Activated CD4-positive, alpha-beta memory T cell treated with anti-CD3 and anti-CD28 coated beads for 36 hours (primary cell): Measurements from ENCODE around the gene GIMAP7. TPM values are rescaled to one million over a fixed set of nuclear protein-coding genes. Genes with fewer than 3 reads are reported as not detected.
A peak's percentile ranks its signal among the peaks of the same experiment; 100 is the strongest.
"Not testable (repeated sequence)": the region's sequence is repeated elsewhere in the genome, so short reads cannot be mapped to it uniquely, and the experiment has no call there.

Experiments
- CTCF ChIA-PET: fragments of 350-600 bp; sonication (Branson Sonifier 250); formaldehyde crosslinking; loops from one replicate; lab custom pipeline; 2021; ENCODE audit warnings: antibody characterized with exemption, inconsistent platforms; lab: Charles Lee
- POLR2A ChIA-PET: fragments of 350-600 bp; sonication (Branson Sonifier 250); formaldehyde crosslinking; loops from one replicate; lab custom pipeline; 2021; ENCODE audit warnings: antibody characterized with exemption; lab: Charles Lee
- DNase-seq: peaks from one replicate; pipeline ENCODE4 v3.0.0-alpha.2; 2020
- H3K27ac Mint-ChIP-seq: one replicate; pipeline ENCODE4 v1.8.0; 2021; ENCODE audit warnings: mixed read lengths
- H3K27me3 Mint-ChIP-seq: one replicate; pipeline ENCODE4 v1.8.0; 2021; ENCODE audit warnings: mixed read lengths
- H3K36me3 Mint-ChIP-seq: one replicate; pipeline ENCODE4 v1.8.0; 2021; ENCODE audit warnings: mixed read lengths
- H3K4me1 Mint-ChIP-seq: one replicate; pipeline ENCODE4 v1.8.0; 2021; ENCODE audit warnings: low read depth, mixed read lengths
- H3K4me3 Mint-ChIP-seq: one replicate; pipeline ENCODE4 v1.8.0; 2021; ENCODE audit warnings: mild to moderate bottlenecking, mixed read lengths
- H3K9me3 Mint-ChIP-seq: one replicate; pipeline ENCODE4 v1.8.0; 2021; ENCODE audit warnings: mixed read lengths
- intact Hi-C: fragments of 100-400 bp; cut with micrococcal nuclease; formaldehyde crosslinking; loops from one replicate; pipeline ENCODE4 v1.15.1; 2023
- total RNA-seq, 2 experiments: library from RNA; stranded (reverse); gene quantifications; one replicate each; pipeline ENCODE4 v1.2.3, GENCODE V29; 2021

The GIMAP7 gene
- total RNA-seq, 2 experiments from 2014 or later, result 42.5 to 44.1 TPM

- H3K27me3 Mint-ChIP-seq, result no peaks in the 10 kb centered on the region
- peaks cover 79% of the 10 kb centered on the region for H3K4me1 Mint-ChIP-seq
- intact Hi-C loops, result loop anchor here (1.0 to 5.0 kb wide), 2 partner anchors 63 to 189 kb away; partner anchors contain the start of genes ACTR3C and LRRC61
- H3K9me3 Mint-ChIP-seq, result peaks cover 3% of the 10 kb centered on the region
- ChIA-PET POLR2A (interaction anchor here (1.1 to 1.7 kb wide), 3 partner anchors 8 to 59 kb away, joined by 3 to 5 read pairs (median 4); no protein-coding TSS in a partner anchor), CTCF (interaction anchor here (1.1 to 1.8 kb wide), 8 partner anchors 8 to 244 kb away, joined by 3 to 10 read pairs (median 4); no protein-coding TSS in a partner anchor)
- no peak for DNase-seq
- peak overlapping the region; percentile 75 for H3K27ac Mint-ChIP-seq
- H3K4me3 Mint-ChIP-seq, result peak overlapping the region; percentile 4
- H3K36me3 Mint-ChIP-seq, result peaks cover 5% of the 10 kb centered on the region
Observed at GRCh38 chr7:150511048-150511447, 3.6 kb upstream of the GIMAP7 start.

- CTCF ChIA-PET, result interaction anchor here (0.7 to 6.4 kb wide), 6 partner anchors 8 to 202 kb away, joined by 3 to 71 read pairs (median 4); partner anchors contain the start of genes GIMAP1 and GIMAP8
- H3K36me3 Mint-ChIP-seq, result peaks cover 19% of the 10 kb centered on the region
- H3K27ac Mint-ChIP-seq, result peak overlapping the region; percentile 97
- intact Hi-C loops, result loop anchor here (1.0 to 5.0 kb wide), 6 partner anchors 10 to 219 kb away; partner anchors contain the start of genes ACTR3C, GIMAP2 and LRRC61
- DNase-seq, result no peak
- H3K4me3 Mint-ChIP-seq, result peak overlapping the region; percentile 94
- peaks cover 3% of the 10 kb centered on the region for H3K9me3 Mint-ChIP-seq
- no peaks in the 10 kb centered on the region for H3K27me3 Mint-ChIP-seq
- peaks cover 59% of the 10 kb centered on the region for H3K4me1 Mint-ChIP-seq
- POLR2A ChIA-PET, result interaction anchor here (1.2 to 4.4 kb wide), 8 partner anchors 10 to 242 kb away, joined by 3 to 78 read pairs (median 13); partner anchors contain the start of genes GIMAP1, GIMAP4, GIMAP5 and GIMAP8
Observed at GRCh38 chr7:150513758-150514157, 914 bp upstream of the GIMAP7 start.

- Mint-ChIP-seq H3K27me3 (no peaks in the 10 kb centered on the region), H3K9me3 (no peaks in the 10 kb centered on the region), H3K36me3 (peaks cover 29% of the 10 kb centered on the region), H3K4me3 (peak overlapping the region; percentile 94), H3K4me1 (peaks cover 49% of the 10 kb centered on the region), H3K27ac (peak overlapping the region; percentile 97)
- ChIA-PET POLR2A (interaction anchor here (0.7 to 4.4 kb wide), 15 partner anchors 9 to 240 kb away, joined by 3 to 78 read pairs (median 5); partner anchors contain the start of genes GIMAP1, GIMAP4, GIMAP5 and GIMAP6), CTCF (interaction anchor here (0.6 to 6.4 kb wide), 14 partner anchors 11 to 244 kb away, joined by 3 to 71 read pairs (median 4); partner anchors contain the start of genes GIMAP1, GIMAP4, GIMAP6 and GIMAP8)
- intact Hi-C loops, result loop anchor here (2.0 to 5.0 kb wide), 7 partner anchors 33 to 217 kb away; partner anchors contain the start of genes GIMAP2, GIMAP4 and GIMAP6
- DNase-seq, result peak; percentile 31
Observed at GRCh38 chr7:150515248-150516147, 826 bp downstream of the GIMAP7 start.

- POLR2A ChIA-PET, result interaction anchor here (0.7 to 4.4 kb wide), 5 partner anchors 13 to 238 kb away, joined by 3 to 78 read pairs (median 26); partner anchors contain the start of genes GIMAP4, GIMAP5 and GIMAP8
- CTCF ChIA-PET, result interaction anchor here (2.0 to 6.4 kb wide), 3 partner anchors 13 to 66 kb away, joined by 5 to 71 read pairs (median 9); partner anchors contain the start of gene GIMAP8
- Mint-ChIP-seq H3K36me3 (peaks cover 39% of the 10 kb centered on the region), H3K27ac (peak overlapping the region; percentile 97), H3K9me3 (peaks cover 2% of the 10 kb centered on the region), H3K4me1 (peaks cover 43% of the 10 kb centered on the region), H3K27me3 (no peaks in the 10 kb centered on the region), H3K4me3 (peak overlapping the region; percentile 94)
- intact Hi-C loops, result loop anchor here (2.0 to 5.0 kb wide), 4 partner anchors 35 to 150 kb away; partner anchors contain the start of genes GIMAP4 and GIMAP6
- DNase-seq, result no peak
Observed at GRCh38 chr7:150516956-150517745, 2.5 kb downstream of the GIMAP7 start.

GRCh38 chr7:150519310-150519709 lies 4.6 kb downstream of the GIMAP7 start:
- peaks cover 6% of the 10 kb centered on the region for H3K9me3 Mint-ChIP-seq
- peaks cover 40% of the 10 kb centered on the region for H3K4me1 Mint-ChIP-seq
- intact Hi-C loops, result loop anchor here (5.0 kb wide), 3 partner anchors 37 to 148 kb away; partner anchors contain the start of gene GIMAP6
- peaks cover 44% of the 10 kb centered on the region for H3K36me3 Mint-ChIP-seq
- ChIA-PET POLR2A (interaction anchor here (1.0 to 2.1 kb wide), 6 partner anchors 8 to 223 kb away, joined by 4 to 6 read pairs (median 5); partner anchors contain the start of genes GIMAP4, GIMAP5 and GIMAP8), CTCF (interaction anchor here (6.4 kb wide), 1 partner anchor 68 kb away, joined by 71 read pairs; the partner anchor contains the start of gene GIMAP8)
- H3K4me3 Mint-ChIP-seq, result peak overlapping the region; percentile 83
- DNase-seq, result no peak
- H3K27ac Mint-ChIP-seq, result peak overlapping the region; percentile 97
- H3K27me3 Mint-ChIP-seq, result no peaks in the 10 kb centered on the region

GRCh38 chr7:150520145-150520544 lies 5.5 kb downstream of the GIMAP7 start:
- H3K27ac Mint-ChIP-seq, result peak overlapping the region; percentile 97
- intact Hi-C loops, result loop anchor here (1.0 kb wide), 1 partner anchor 44 kb away; no protein-coding TSS in a partner anchor
- H3K27me3 Mint-ChIP-seq, result no peaks in the 10 kb centered on the region
- H3K9me3 Mint-ChIP-seq, result peaks cover 11% of the 10 kb centered on the region
- POLR2A ChIA-PET, result interaction anchor here (1.0 to 2.1 kb wide), 7 partner anchors 9 to 222 kb away, joined by 3 to 5 read pairs (median 4); partner anchors contain the start of genes GIMAP1, GIMAP4, GIMAP5 and GIMAP8
- DNase-seq, result peak; percentile 64
- H3K36me3 Mint-ChIP-seq, result peaks cover 41% of the 10 kb centered on the region
- peak overlapping the region; percentile 83 for H3K4me3 Mint-ChIP-seq
- CTCF ChIA-PET, result interaction anchor here (1.1 to 2.3 kb wide), 6 partner anchors 9 to 258 kb away, joined by 3 to 6 read pairs (median 3); partner anchors contain the start of gene GIMAP8
- peaks cover 45% of the 10 kb centered on the region for H3K4me1 Mint-ChIP-seq

- Mint-ChIP-seq H3K9me3 (peaks cover 23% of the 10 kb centered on the region), H3K36me3 (peaks cover 42% of the 10 kb centered on the region), H3K27ac (peak overlapping the region; percentile 29), H3K4me1 (peaks cover 52% of the 10 kb centered on the region)
- CTCF ChIA-PET, intact Hi-C loops, H3K4me3 Mint-ChIP-seq, DNase-seq, POLR2A ChIA-PET, H3K27me3 Mint-ChIP-seq: not testable (repeated sequence)
Observed at GRCh38 chr7:150522931-150523330, 8.3 kb downstream of the GIMAP7 start.

DNA sequence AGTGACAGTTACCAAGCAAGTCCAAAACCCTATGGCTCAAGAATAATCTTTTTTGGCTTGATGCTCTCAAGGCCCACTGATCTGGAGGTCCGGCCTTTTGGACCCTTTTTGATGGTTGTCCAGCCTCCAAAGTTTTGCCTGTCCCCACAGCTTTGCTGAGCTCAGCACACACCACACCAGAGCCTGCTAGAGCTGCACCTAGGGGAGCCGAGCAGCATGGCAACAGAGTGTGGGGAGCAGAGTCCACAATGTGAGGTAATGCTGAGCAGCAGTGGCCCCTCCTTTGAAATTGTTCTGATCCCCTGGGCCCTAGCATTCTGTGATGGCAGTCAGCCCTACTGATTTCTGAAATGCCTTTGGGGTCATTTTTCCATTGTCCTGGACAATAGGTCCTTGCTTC lies 9.3 kb downstream of the GIMAP7 start:
- Mint-ChIP-seq H3K27ac (peak overlapping the region; percentile 71), H3K9me3 (peaks cover 34% of the 10 kb centered on the region)
- POLR2A ChIA-PET, result interaction anchor here (1.0 kb wide), 1 partner anchor 9 kb away, joined by 3 read pairs; no protein-coding TSS in a partner anchor

GRCh38 chr7:150531704-150532103 lies 17.0 kb downstream of the GIMAP7 start:
- Mint-ChIP-seq H3K4me1 (peaks cover 6% of the 10 kb centered on the region), H3K4me3 (no peak overlapping the region), H3K27ac (no peak overlapping the region), H3K9me3 (peaks cover 62% of the 10 kb centered on the region), H3K36me3 (peaks cover 47% of the 10 kb centered on the region), H3K27me3 (no peaks in the 10 kb centered on the region)
- intact Hi-C loops, result no loop called here
- POLR2A ChIA-PET, result interaction anchor here (0.8 kb wide), 1 partner anchor 10 kb away, joined by 3 read pairs; no protein-coding TSS in a partner anchor
- DNase-seq, result no peak
- CTCF ChIA-PET, result no interaction called here

More for the DNA sequence above, 9.3 kb downstream of the GIMAP7 start:
- H3K36me3 Mint-ChIP-seq, result peaks cover 44% of the 10 kb centered on the region
- no peaks in the 10 kb centered on the region for H3K27me3 Mint-ChIP-seq
- DNase-seq, result peak; percentile 44
- CTCF ChIA-PET, result interaction anchor here (1.9 kb wide), 1 partner anchor 75 kb away, joined by 9 read pairs; no protein-coding TSS in a partner anchor
- no peak overlapping the region for H3K4me3 Mint-ChIP-seq
- peaks cover 49% of the 10 kb centered on the region for H3K4me1 Mint-ChIP-seq
- intact Hi-C loops, result no loop called here

- Mint-ChIP-seq H3K9me3 (peaks cover 53% of the 10 kb centered on the region), H3K4me3 (no peak overlapping the region), H3K27ac (no peak overlapping the region), H3K4me1 (peaks cover 5% of the 10 kb centered on the region), H3K36me3 (peaks cover 41% of the 10 kb centered on the region), H3K27me3 (no peaks in the 10 kb centered on the region)
- DNase-seq, result no peak
- ChIA-PET POLR2A (interaction anchor here (1.4 kb wide), 1 partner anchor 18 kb away, joined by 3 read pairs; no protein-coding TSS in a partner anchor), CTCF (no interaction called here)
- intact Hi-C loops, result no loop called here
Observed at GRCh38 chr7:150538259-150538658, 23.6 kb downstream of the GIMAP7 start.
